CD1c-positive myeloid dendritic cell (primary cell): ENCODE measurements around the gene PLEKHG5.
A peak's percentile ranks its signal among the peaks of the same experiment; 100 is the strongest.
"Not testable (repeated sequence)": the region's sequence is repeated elsewhere in the genome, so short reads cannot be mapped to it uniquely, and the experiment has no call there.

Experiments
- DNase-seq: peaks from one replicate; pipeline ENCODE4 v3.0.0-alpha.2; 2016; ENCODE audit errors: extremely low spot score

Gene PLEKHG5

GRCh38 chr1:6461538-6462411 lies 29.7 kb downstream of the PLEKHG5 start:
- no peak for DNase-seq

- no peak for DNase-seq
These were observed 30.4 kb downstream of the PLEKHG5 start for GRCh38 chr1:6461051-6461530.

GRCh38 chr1:6460301-6461050 lies 31.0 kb downstream of the PLEKHG5 start:
- DNase-seq, result peak; percentile 50

- DNase-seq, result no peak
These were observed 31.6 kb downstream of the PLEKHG5 start for GRCh38 chr1:6459850-6460265.

GRCh38 chr1:6456800-6457466 lies 34.5 kb downstream of the PLEKHG5 start:
- DNase-seq, result no peak

- DNase-seq, result peak; percentile 32
These were observed 35.5 kb downstream of the PLEKHG5 start for GRCh38 chr1:6455752-6456520.

GRCh38 chr1:6454856-6455751 lies 36.4 kb downstream of the PLEKHG5 start:
- peak; percentile 59 for DNase-seq

GRCh38 chr1:6453895-6454855 lies 37.3 kb downstream of the PLEKHG5 start:
- not testable (repeated sequence) for DNase-seq

GRCh38 chr1:6450943-6451373 lies 40.5 kb downstream of the PLEKHG5 start:
- DNase-seq, result no peak

GRCh38 chr1:6450486-6450885 lies 41.0 kb downstream of the PLEKHG5 start:
- DNase-seq, result not testable (repeated sequence)

GRCh38 chr1:6450005-6450450 lies 41.4 kb downstream of the PLEKHG5 start:
- no peak for DNase-seq

GRCh38 chr1:6448749-6449631 lies 42.5 kb downstream of the PLEKHG5 start:
- DNase-seq, result no peak

- no peak for DNase-seq
These were observed 43.4 kb downstream of the PLEKHG5 start for GRCh38 chr1:6447818-6448748.

GRCh38 chr1:6447016-6447817 lies 44.2 kb downstream of the PLEKHG5 start:
- no peak for DNase-seq

- no peak for DNase-seq
These were observed 44.8 kb downstream of the PLEKHG5 start for GRCh38 chr1:6446665-6447015.

- not testable (repeated sequence) for DNase-seq
These were observed 45.5 kb downstream of the PLEKHG5 start for GRCh38 chr1:6445929-6446328.
